HCT116 (cell line): ENCODE data around the gene RTN4.

ENCODE experiments used
- CBX3 ChIP-seq: IDR thresholded peaks from 2 replicates; pipeline ENCODE4 v1.6.1; 2012; ENCODE audit warnings: low read depth
- CEBPB ChIP-seq: IDR thresholded peaks from 2 replicates; pipeline ENCODE4 v1.6.1; 2012; ENCODE audit warnings: low read depth
- CTCF ChIP-seq, 3 experiments: fragments of 200-600 bp in 1 of 3; sonication (generic) in 1 of 3; IDR thresholded peaks in 2 of 3; conservative IDR thresholded peaks in 1 of 3; 2 replicates each; pipeline ENCODE4 v1.5.1; 2012 to 2017; ENCODE audit warnings: low read depth in 2 of 3, low read length in 2 of 3, antibody characterized with exemption in 1 of 3, borderline replicate concordance in 1 of 3, control low read depth in 1 of 3, mild to moderate bottlenecking in 1 of 3, mixed read lengths in 1 of 3, mixed run types in 1 of 3, moderate library complexity in 1 of 3; ENCODE audit not compliant: insufficient read depth in 1 of 3
- EZH2phosphoT487 ChIP-seq: fragments of 200-600 bp; IDR thresholded peaks from 2 replicates; pipeline ENCODE4 v1.6.1; 2018; ENCODE audit warnings: antibody characterized with exemption, borderline replicate concordance
- JUND ChIP-seq: IDR thresholded peaks from 2 replicates; pipeline ENCODE4 v1.6.1; 2012
- POLR2A ChIP-seq: IDR thresholded peaks from 2 replicates; pipeline ENCODE4 v1.7.0; 2011; ENCODE audit warnings: borderline replicate concordance; ENCODE audit not compliant: insufficient read depth, insufficient read length; ENCODE audit errors: extremely low read depth
- POLR2AphosphoS5 ChIP-seq: IDR thresholded peaks from 2 replicates; pipeline ENCODE4 v1.6.1; 2011; ENCODE audit warnings: mild to moderate bottlenecking, low read depth, low read length, moderate library complexity
- REST ChIP-seq: IDR thresholded peaks from 2 replicates; pipeline ENCODE4 v1.6.1; 2012; ENCODE audit warnings: low read depth
- SIN3A ChIP-seq: IDR thresholded peaks from 2 replicates; pipeline ENCODE4 v1.6.1; 2012; ENCODE audit warnings: low read depth
- SP1 ChIP-seq: IDR thresholded peaks from 2 replicates; pipeline ENCODE4 v1.6.1; 2012; ENCODE audit warnings: low read depth
- SRF ChIP-seq: IDR thresholded peaks from 2 replicates; pipeline ENCODE4 v1.6.1; 2012; ENCODE audit warnings: low read depth
- YY1 ChIP-seq: IDR thresholded peaks from 2 replicates; pipeline ENCODE4 v1.6.1; 2011; ENCODE audit warnings: low read length, low read depth, moderate library complexity, mild to moderate bottlenecking; ENCODE audit not compliant: insufficient replicate concordance; ENCODE audit errors: extremely low read depth
- ZBTB33 ChIP-seq: IDR thresholded peaks from 2 replicates; pipeline ENCODE4 v1.6.1; 2011; ENCODE audit warnings: mild to moderate bottlenecking, low read length, moderate library complexity; ENCODE audit not compliant: insufficient replicate concordance; ENCODE audit errors: extremely low read depth

GRCh38 chr2:55029098-55029497 is 21.2 kb downstream of the RTN4 start:
- TF ChIP-seq CTCF (IDR thresholded peaks at IDR 0.05 in 2 of 3, conservative IDR thresholded peaks at IDR 0.05 in 1 of 3; ENCODE audit: borderline replicate concordance in 1 of 3, insufficient read depth in 1 of 3, low read depth in 2 of 3, low read length in 2 of 3) (no peak), SRF (no peak), YY1 (no peak), SP1 (no peak), JUND (no peak), EZH2phosphoT487 (no peak), POLR2A (no peak), ZBTB33 (no peak), CEBPB (no peak), SIN3A (no peak), POLR2AphosphoS5 (no peak), CBX3 (no peak), REST (no peak)
